K562 (cell line): ENCODE data around the gene KHSRP. TPM values are rescaled to one million over a fixed set of nuclear protein-coding genes. Genes with fewer than 3 reads are reported as not detected.

Source experiments
- SMARCA4 ChIP-seq: fragments of 450-650 bp; IDR thresholded peaks from 2 replicates; pipeline ENCODE4 v1.6.1; 2016
- STAT5B ChIP-seq: fragments of 250-450 bp; sonication (Bioruptor Pico); IDR thresholded peaks from 2 replicates; pipeline ENCODE4 v1.8.0; 2021; ENCODE audit warnings: mild to moderate bottlenecking, inconsistent platforms
- ZNF3 ChIP-seq: fragments of 250-450 bp; sonication (Bioruptor Pico); IDR thresholded peaks from 2 replicates; pipeline ENCODE4 v1.5.0; 2021; ENCODE audit warnings: mild to moderate bottlenecking, moderate library complexity
- polyA plus RNA-seq, 8 experiments: library from polyadenylated mRNA; depleted of rRNA in 4 of 8; stranded (reverse) in 5 of 8; unstranded in 3 of 8; fragments of >200 nt; fragmentation: Nextera tagmentation in 2 of 8; fragmentation: Illumina TruSeq in 1 of 8; extraction: Ambion mirVana in 2 of 8; extraction: Trizol in 1 of 8; gene quantifications; 2 replicates each; pipeline versions ENCODE4 v1.2.1 to v1.2.3, GENCODE V29; 2011 to 2014; ENCODE audit warnings: inconsistent platforms in 1 of 8, missing spikeins in 1 of 8
- total RNA-seq, 7 experiments: library from RNA; depleted of rRNA in 6 of 7; stranded (reverse); fragments of >200 nt in 6 of 7; fragmentation: Illumina TruSeq in 2 of 7; extraction: Trizol in 2 of 7; gene quantifications; 2 replicates each; pipeline versions ENCODE4 v1.2.1 to v1.2.3, GENCODE V29; 2011 to 2021; ENCODE audit warnings: low replicate concordance in 1 of 7
- TF ChIP-seq, protein P1 (sequence below): fragments of 250-450 bp; sonication (Bioruptor Pico); IDR thresholded peaks from 2 replicates; pipeline ENCODE4 v1.8.0; 2021; ENCODE audit warnings: mild to moderate bottlenecking, moderate library complexity
- TF ChIP-seq, protein P2 (sequence below), 3 experiments: fragments of 200-800 bp in 1 of 3; fragments of 250-450 bp in 1 of 3; fragments of 450-650 bp in 1 of 3; sonication (Bioruptor Pico) in 1 of 3; sonication (Bioruptor generic) in 1 of 3; formaldehyde crosslinking in 1 of 3; IDR thresholded peaks; 2 replicates each; pipeline versions ENCODE4 v1.6.1 to v1.8.0; 2016 to 2022; ENCODE audit warnings: mild to moderate bottlenecking in 2 of 3, missing genetic modification characterization in 2 of 3, missing compliant biosample characterization in 1 of 3, moderate library complexity in 1 of 3
- TF ChIP-seq, protein P3 (sequence below), 2 experiments: fragments of 450-650 bp in 1 of 2; sonication (generic) in 1 of 2; formaldehyde crosslinking in 1 of 2; IDR thresholded peaks; 2 replicates each; pipeline versions ENCODE4 v1.7.1 to v1.9.0; 2016 to 2022; ENCODE audit warnings: inconsistent platforms in 1 of 2, mild to moderate bottlenecking in 1 of 2, missing genetic modification reagents in 1 of 2
- TF ChIP-seq, protein P4 (sequence below): fragments of 450-650 bp; IDR thresholded peaks from 2 replicates; pipeline ENCODE4 v1.7.0; 2016; ENCODE audit warnings: borderline replicate concordance

KHSRP gene
- total and polyA plus RNA-seq, 9 of the 15 experiments (the other 6 are each of a cell fraction or from before 2014, with no cell fraction given), result 4.2 to 564 (median 139) TPM

DNA sequence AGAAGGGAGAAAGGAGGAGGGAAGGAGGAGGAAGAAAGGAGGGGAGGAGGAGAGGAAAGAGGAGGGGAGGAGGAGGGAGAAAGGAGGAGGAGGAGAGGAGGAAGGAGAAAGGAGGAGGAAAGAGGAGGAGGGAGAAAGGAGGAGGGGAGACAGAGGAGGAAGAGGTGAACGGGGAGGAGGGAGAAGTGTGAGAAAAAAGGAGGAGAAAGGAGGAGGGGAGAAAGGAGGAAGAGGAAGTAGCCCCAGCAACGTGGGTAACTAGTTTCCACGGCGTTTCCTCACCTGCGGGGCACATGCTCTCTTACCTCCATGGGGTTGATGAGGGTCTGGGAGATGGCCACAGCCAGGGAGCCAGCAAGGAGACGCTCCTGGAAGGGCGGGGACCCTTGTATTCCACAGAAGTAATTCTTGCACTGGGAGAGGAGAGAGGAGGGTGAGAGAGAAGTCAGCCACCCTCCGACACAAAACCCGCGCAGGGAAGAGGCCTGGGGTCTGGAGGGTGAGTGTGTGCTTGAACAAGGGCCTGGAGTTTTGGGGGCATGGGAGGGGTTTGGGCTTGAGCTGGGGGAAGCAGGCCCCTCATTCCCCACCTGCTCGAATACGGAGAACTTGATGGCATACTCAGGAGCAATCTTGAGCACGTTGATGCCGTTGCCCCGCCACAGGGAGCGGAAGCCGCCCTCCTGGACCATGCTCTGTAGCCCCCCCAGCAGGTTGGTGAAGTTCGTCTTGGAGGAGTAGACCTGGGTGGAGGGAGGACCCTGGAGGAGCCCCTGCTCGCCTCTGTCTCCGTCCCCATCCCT lies 5.0 kb upstream of the KHSRP start (continued):
- TF ChIP-seq, protein P1, sequence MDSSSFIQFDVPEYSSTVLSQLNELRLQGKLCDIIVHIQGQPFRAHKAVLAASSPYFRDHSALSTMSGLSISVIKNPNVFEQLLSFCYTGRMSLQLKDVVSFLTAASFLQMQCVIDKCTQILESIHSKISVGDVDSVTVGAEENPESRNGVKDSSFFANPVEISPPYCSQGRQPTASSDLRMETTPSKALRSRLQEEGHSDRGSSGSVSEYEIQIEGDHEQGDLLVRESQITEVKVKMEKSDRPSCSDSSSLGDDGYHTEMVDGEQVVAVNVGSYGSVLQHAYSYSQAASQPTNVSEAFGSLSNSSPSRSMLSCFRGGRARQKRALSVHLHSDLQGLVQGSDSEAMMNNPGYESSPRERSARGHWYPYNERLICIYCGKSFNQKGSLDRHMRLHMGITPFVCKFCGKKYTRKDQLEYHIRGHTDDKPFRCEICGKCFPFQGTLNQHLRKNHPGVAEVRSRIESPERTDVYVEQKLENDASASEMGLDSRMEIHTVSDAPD, result no peak
- TF ChIP-seq, protein P2, sequence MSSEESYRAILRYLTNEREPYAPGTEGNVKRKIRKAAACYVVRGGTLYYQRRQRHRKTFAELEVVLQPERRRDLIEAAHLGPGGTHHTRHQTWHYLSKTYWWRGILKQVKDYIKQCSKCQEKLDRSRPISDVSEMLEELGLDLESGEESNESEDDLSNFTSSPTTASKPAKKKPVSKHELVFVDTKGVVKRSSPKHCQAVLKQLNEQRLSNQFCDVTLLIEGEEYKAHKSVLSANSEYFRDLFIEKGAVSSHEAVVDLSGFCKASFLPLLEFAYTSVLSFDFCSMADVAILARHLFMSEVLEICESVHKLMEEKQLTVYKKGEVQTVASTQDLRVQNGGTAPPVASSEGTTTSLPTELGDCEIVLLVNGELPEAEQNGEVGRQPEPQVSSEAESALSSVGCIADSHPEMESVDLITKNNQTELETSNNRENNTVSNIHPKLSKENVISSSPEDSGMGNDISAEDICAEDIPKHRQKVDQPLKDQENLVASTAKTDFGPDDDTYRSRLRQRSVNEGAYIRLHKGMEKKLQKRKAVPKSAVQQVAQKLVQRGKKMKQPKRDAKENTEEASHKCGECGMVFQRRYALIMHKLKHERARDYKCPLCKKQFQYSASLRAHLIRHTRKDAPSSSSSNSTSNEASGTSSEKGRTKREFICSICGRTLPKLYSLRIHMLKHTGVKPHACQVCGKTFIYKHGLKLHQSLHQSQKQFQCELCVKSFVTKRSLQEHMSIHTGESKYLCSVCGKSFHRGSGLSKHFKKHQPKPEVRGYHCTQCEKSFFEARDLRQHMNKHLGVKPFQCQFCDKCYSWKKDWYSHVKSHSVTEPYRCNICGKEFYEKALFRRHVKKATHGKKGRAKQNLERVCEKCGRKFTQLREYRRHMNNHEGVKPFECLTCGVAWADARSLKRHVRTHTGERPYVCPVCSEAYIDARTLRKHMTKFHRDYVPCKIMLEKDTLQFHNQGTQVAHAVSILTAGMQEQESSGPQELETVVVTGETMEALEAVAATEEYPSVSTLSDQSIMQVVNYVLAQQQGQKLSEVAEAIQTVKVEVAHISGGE (CRISPR knock-in tag; IDR thresholded peaks at IDR 0.05), result no peak
- TF ChIP-seq, protein P3, sequence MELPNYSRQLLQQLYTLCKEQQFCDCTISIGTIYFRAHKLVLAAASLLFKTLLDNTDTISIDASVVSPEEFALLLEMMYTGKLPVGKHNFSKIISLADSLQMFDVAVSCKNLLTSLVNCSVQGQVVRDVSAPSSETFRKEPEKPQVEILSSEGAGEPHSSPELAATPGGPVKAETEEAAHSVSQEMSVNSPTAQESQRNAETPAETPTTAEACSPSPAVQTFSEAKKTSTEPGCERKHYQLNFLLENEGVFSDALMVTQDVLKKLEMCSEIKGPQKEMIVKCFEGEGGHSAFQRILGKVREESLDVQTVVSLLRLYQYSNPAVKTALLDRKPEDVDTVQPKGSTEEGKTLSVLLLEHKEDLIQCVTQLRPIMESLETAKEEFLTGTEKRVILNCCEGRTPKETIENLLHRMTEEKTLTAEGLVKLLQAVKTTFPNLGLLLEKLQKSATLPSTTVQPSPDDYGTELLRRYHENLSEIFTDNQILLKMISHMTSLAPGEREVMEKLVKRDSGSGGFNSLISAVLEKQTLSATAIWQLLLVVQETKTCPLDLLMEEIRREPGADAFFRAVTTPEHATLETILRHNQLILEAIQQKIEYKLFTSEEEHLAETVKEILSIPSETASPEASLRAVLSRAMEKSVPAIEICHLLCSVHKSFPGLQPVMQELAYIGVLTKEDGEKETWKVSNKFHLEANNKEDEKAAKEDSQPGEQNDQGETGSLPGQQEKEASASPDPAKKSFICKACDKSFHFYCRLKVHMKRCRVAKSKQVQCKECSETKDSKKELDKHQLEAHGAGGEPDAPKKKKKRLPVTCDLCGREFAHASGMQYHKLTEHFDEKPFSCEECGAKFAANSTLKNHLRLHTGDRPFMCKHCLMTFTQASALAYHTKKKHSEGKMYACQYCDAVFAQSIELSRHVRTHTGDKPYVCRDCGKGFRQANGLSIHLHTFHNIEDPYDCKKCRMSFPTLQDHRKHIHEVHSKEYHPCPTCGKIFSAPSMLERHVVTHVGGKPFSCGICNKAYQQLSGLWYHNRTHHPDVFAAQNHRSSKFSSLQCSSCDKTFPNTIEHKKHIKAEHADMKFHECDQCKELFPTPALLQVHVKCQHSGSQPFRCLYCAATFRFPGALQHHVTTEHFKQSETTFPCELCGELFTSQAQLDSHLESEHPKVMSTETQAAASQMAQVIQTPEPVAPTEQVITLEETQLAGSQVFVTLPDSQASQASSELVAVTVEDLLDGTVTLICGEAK (IDR thresholded peaks at IDR 0.05), result peak; percentile 57; the same call in 1 of the 2 replicates
- TF ChIP-seq, protein P3 (CRISPR knock-in tag; IDR thresholded peaks at IDR 0.05), result no peak
- TF ChIP-seq ZNF3 (CRISPR knock-in tag) (no peak), SMARCA4 (peak; percentile 25; the same call in 1 of the 2 replicates), STAT5B (CRISPR knock-in tag) (no peak)
- TF ChIP-seq, protein P4, sequence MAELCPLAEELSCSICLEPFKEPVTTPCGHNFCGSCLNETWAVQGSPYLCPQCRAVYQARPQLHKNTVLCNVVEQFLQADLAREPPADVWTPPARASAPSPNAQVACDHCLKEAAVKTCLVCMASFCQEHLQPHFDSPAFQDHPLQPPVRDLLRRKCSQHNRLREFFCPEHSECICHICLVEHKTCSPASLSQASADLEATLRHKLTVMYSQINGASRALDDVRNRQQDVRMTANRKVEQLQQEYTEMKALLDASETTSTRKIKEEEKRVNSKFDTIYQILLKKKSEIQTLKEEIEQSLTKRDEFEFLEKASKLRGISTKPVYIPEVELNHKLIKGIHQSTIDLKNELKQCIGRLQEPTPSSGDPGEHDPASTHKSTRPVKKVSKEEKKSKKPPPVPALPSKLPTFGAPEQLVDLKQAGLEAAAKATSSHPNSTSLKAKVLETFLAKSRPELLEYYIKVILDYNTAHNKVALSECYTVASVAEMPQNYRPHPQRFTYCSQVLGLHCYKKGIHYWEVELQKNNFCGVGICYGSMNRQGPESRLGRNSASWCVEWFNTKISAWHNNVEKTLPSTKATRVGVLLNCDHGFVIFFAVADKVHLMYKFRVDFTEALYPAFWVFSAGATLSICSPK, result peak; percentile 34; the same call in 1 of the 2 replicates
